GM19239 (cell line): ENCODE data around the gene NTM.

Source experiments
- DNase-seq: peaks from one replicate; pipeline ENCODE4 v3.0.0; 2011; ENCODE audit warnings: low spot score; ENCODE audit not compliant: insufficient read length
- FAIRE-seq: peaks from 2 replicates; lab custom pipeline; 2011; peaks lifted over from hg19 to GRCh38; lab: Jason Lieb, UNC

Gene NTM

GRCh38 chr11:132036746-132037466 lies 666.5 kb downstream of the NTM start:
- no peak for FAIRE-seq

GRCh38 chr11:132037467-132037862 lies 667.0 kb downstream of the NTM start:
- DNase-seq (no peak), FAIRE-seq (no peak)

More at GRCh38 chr11:132036746-132037466, 666.5 kb downstream of the NTM start:
- no peak for DNase-seq

GRCh38 chr11:132037956-132038355 lies 667.5 kb downstream of the NTM start:
- FAIRE-seq (no peak), DNase-seq (no peak)

GRCh38 chr11:132039521-132039920 lies 669.1 kb downstream of the NTM start:
- FAIRE-seq (no peak), DNase-seq (no peak)

GRCh38 chr11:132042296-132042695 lies 671.9 kb downstream of the NTM start:
- FAIRE-seq: no peak
- DNase-seq: no peak

- DNase-seq (no peak), FAIRE-seq (no peak)
Measured at GRCh38 chr11:132043714-132044113, 673.3 kb downstream of the NTM start.

- DNase-seq: no peak
- FAIRE-seq: no peak
Measured at GRCh38 chr11:132045107-132045506, 674.7 kb downstream of the NTM start.

- FAIRE-seq (no peak), DNase-seq (no peak)
Measured at GRCh38 chr11:132046288-132046865, 676.0 kb downstream of the NTM start.

GRCh38 chr11:132047167-132047566 lies 676.8 kb downstream of the NTM start:
- DNase-seq (no peak), FAIRE-seq (no peak)

GRCh38 chr11:132048040-132048439 lies 677.6 kb downstream of the NTM start:
- no peak for DNase-seq
- FAIRE-seq: no peak

GRCh38 chr11:132049205-132049604 lies 678.8 kb downstream of the NTM start:
- no peak for DNase-seq
- FAIRE-seq: no peak

- no peak for FAIRE-seq
- no peak for DNase-seq
Measured at GRCh38 chr11:132050049-132050448, 679.6 kb downstream of the NTM start.

- FAIRE-seq (no peak), DNase-seq (no peak)
Measured at GRCh38 chr11:132050577-132051165, 680.3 kb downstream of the NTM start.

- FAIRE-seq (no peak), DNase-seq (no peak)
Measured at GRCh38 chr11:132051704-132052103, 681.3 kb downstream of the NTM start.

GRCh38 chr11:132052342-132052741 lies 681.9 kb downstream of the NTM start:
- FAIRE-seq (no peak), DNase-seq (no peak)

GRCh38 chr11:132052904-132053303 lies 682.5 kb downstream of the NTM start:
- FAIRE-seq (no peak), DNase-seq (no peak)

GRCh38 chr11:132054822-132055221 lies 684.4 kb downstream of the NTM start:
- FAIRE-seq: no peak
- no peak for DNase-seq

GRCh38 chr11:132055296-132055695 lies 684.9 kb downstream of the NTM start:
- FAIRE-seq (no peak), DNase-seq (no peak)

- DNase-seq (no peak), FAIRE-seq (no peak)
Measured at GRCh38 chr11:132056689-132057088, 686.3 kb downstream of the NTM start.

GRCh38 chr11:132057266-132057665 lies 686.9 kb downstream of the NTM start:
- no peak for DNase-seq
- FAIRE-seq: no peak

- FAIRE-seq (no peak), DNase-seq (no peak)
Measured at GRCh38 chr11:132058211-132058772, 687.9 kb downstream of the NTM start.
